Stimulated activated CD8-positive, alpha-beta memory T cell treated with anti-CD3 and anti-CD28 coated beads, Interleukin-15, amount 100 ng/mL, for 24 hours (primary cell): ENCODE results near the gene VWA1.
"Not testable (repeated sequence)": the region's sequence is repeated elsewhere in the genome, so short reads cannot be mapped to it uniquely, and the experiment has no call there.

Experiments
- DNase-seq: peaks from one replicate; pipeline ENCODE4 v3.0.0-alpha.2; 2020; ENCODE audit warnings: low read depth

VWA1 gene

GRCh38 chr1:1422465-1423244, 12.8 kb upstream of the VWA1 start:
- no peak for DNase-seq

GRCh38 chr1:1423245-1423597, 12.3 kb upstream of the VWA1 start:
- no peak for DNase-seq

- no peak for DNase-seq
These were observed 10.8 kb upstream of the VWA1 start for GRCh38 chr1:1424707-1425106.

GRCh38 chr1:1425426-1425752, 10.1 kb upstream of the VWA1 start:
- DNase-seq = no peak

DNA sequence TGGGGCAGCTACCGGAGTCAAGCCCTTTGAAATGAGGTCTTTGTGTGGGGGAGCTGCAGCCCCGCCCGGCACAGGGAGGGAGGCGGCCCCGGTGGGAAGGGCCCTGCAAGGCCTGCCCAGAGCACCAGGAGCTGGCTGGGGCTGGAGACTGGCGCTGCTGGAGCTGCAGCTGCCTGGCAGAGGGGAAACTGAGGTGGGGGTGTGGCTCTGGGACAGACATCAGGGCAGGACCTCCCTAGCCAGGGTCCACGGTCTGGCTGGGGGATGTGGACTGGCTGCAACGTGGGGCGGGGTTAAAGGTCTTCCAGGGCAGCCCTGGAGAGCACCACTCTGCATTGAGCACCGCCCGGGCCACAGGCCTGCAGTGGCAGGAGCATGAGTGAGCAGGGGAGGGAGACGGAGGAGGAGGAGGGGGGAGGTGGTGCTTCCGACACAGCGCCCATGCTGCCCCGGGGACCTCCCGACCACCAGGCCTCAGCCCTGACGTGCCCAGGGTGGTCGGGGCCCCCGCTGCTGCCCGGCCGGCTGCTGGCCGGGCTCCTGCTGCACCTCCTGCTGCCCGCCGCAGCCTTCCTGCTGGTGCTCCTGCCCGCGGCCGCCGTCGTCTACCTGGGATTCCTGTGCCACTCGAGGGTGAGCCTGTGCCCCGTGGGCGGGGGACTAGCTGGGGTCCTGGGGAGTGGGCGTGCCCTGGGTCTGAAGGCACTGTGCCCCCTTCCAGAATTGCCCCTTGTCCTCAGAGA, 9.6 kb upstream of the VWA1 start:
- no peak for DNase-seq

GRCh38 chr1:1426496-1427105, 8.9 kb upstream of the VWA1 start:
- DNase-seq = no peak

GRCh38 chr1:1427106-1427819, 8.2 kb upstream of the VWA1 start:
- no peak for DNase-seq

- no peak for DNase-seq
These were observed 7.7 kb upstream of the VWA1 start for GRCh38 chr1:1427820-1428148.

DNA sequence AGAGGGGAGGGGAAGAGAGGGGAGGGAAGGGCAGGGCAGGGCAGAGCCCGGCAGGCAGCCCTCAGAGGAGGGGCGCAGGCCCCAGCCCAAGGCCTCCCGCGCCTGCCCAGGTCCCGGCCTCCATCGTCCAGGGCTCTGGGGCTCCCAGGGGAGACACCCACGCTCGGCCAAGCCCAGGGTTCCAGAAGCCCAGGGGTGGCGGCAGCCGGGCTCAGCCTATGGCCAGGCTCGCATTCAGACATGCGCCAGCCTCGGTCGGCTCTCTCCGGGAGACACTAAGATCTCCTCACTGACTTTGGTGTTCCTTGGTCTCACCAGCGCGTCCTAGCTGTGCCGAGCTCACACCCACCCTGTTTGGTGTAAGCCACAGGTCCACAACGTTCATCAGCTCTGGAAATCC, 7.3 kb upstream of the VWA1 start:
- DNase-seq = no peak

- not testable (repeated sequence) for DNase-seq
These were observed 6.5 kb upstream of the VWA1 start for GRCh38 chr1:1428967-1429366.

DNA sequence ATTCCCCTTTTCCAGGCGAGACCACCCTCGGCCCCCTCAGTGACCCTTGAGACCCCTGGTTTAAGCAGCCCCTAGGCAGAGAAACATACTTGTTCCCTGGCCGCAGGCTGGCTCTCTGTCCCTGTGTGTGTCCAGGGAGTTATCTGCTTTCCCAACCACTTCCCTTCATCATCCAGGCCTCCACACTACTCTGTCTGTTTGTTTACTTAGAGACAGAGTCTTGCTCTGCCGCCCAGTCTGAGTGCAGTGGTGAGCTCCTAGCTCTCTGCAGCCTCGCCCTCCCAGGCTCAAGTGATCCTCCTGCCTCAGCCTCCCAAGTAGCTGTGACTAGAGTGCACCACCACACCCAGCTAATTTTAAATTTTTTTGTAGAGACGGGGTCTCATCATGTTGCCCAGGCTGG, 5.8 kb upstream of the VWA1 start:
- DNase-seq = no peak

DNA sequence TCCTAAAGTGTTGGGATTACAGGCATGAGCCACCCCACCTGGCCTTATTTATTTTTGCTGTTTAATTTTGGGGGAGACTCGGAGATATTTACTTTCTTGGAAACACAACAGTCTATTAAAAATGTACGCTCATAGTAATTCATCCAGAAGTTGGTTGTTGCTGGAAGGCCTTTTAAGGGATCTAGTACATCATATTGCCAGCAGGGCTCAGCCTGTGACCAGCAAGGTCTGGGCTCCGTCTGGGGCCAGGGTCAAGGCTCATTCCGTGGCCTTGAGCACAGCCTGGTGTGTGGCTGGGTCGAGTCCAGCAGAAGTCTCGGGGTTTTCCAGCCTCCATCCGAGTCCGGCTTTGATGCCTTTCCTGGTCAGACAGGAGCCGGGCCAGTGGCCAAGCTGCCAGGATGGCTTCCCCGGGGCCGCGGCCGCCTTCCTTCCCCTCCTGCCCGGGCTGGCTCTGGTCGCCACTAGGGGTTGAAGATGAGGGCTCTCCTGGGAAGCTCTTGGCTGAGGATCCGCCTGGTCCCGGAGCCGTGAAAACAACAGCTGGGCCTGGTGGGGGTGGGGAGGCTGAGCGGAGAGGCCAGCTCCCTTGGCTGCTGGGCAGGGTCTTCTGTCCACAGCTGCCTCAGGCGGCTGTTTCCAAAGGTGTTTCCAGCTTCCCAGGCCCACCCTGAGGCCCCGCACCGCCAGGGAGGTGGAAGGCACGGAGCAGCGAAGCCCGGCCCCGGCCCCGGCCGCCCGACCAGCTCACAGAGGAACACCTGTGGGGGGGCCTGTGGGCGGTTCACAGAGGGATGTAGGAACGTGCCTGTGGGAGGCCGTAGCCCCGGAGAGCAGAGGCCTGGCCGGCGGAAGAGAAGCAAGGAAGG, 5.1 kb upstream of the VWA1 start:
- no peak for DNase-seq

DNA sequence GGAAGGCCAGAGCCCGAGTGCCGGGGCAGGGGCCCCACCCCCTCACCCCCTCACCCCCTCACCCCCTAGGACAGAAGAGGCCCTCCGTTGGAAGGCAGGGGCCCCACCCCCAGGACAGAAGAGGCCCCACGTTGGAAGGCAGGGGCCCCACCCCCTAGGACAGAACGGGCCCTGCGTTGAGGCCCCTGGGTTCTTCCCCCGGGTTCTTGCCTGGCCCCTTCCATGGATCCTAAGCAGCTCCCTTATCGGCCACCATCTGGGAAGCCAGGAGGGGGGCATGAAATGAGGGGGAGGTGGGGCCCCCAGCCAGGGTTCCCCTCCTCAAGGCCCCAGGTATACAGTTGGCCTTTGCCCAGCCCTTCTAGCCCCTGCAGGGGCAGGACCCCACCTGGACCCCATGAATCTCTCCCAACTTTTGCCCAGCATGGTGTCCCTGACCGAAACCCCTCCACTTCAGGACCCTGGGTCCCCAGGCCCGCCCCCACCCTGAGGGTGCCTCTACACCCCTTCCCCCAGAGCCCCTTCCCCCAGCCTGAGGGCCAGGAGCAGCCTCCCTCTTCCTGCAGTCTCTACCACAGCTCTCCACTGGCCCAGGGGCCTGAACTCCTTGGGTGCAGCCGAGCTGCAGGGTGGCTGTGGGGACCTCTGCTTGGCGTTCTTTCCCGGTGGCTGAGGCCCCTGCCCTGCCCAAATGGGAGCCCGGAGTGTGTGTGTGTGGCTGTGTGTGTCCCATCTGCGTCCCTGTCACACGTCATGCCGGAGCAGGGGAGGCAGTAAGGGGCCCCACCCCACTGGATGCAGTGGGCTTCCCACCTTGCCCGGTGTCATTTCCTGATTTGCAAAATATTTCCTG, 4.3 kb upstream of the VWA1 start:
- DNase-seq = no peak

DNA sequence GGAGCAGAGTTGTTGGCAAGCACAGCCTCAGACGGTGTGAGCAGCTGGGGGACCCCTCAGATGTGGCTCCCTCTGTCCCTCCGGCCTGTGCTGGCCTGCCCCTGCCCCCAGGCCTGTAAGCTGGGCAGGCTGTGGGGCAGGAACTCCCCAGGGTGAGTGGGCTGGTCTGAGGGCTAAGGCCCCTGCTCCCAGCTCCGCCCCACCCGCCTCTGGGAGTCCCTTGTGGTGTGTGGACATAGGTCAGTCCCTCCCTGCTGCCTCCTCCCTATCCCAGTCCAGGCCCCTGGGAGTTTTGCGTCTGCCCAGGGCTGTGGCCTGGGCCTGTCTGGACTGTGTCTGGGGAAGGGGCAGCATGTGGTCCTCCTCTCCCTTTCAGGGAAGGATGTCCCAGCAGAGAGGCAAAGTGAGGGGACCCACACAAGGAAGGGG, 3.6 kb upstream of the VWA1 start:
- DNase-seq = no peak

- no peak for DNase-seq
These were observed 3.1 kb upstream of the VWA1 start for GRCh38 chr1:1432274-1432950.

DNA sequence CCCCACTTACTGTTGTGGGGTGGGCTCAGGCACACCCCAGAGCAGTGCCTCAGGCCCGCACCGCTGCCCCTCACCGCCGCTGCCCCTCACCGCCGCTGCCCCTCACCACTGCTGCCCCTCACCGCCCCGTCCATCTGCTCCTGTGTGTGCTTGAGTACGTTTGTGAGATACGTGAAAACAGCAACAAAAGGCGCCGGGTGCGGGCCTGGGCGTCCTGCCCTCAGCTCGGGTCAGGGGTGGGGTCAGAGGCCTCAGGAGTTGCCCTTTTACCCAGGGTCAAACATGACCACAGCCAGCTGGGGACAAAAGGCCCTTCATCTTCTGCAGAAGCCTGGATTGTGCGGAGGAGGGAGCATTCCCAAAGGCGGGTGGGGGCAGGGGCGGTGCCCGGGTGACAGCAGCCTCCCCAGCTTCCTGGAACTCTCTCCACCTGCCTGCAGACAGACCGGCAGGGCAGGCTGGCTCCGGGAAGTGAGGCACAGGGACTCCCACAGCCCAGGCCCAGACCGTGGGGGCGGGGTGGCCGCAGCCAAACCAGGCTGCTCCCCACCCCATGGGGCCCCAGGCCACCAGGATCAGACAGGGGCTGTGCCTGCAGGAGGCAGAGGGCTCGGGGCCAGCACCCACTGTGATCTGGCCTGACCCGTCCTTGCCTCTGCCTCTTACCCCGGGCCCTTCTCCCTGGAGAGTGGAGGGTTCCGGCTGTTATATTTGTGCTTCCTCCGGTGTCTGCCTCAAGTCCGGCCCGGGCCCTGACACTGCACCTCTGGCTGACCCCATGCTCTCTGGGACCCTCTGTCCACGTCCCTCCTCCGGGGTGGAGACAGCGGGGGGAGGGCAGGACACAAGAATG, 2.3 kb upstream of the VWA1 start:
- DNase-seq = no peak

GRCh38 chr1:1433804-1434130, 1.7 kb upstream of the VWA1 start:
- no peak for DNase-seq

- DNase-seq = no peak
These were observed 1.2 kb upstream of the VWA1 start for GRCh38 chr1:1434131-1434823.

DNA sequence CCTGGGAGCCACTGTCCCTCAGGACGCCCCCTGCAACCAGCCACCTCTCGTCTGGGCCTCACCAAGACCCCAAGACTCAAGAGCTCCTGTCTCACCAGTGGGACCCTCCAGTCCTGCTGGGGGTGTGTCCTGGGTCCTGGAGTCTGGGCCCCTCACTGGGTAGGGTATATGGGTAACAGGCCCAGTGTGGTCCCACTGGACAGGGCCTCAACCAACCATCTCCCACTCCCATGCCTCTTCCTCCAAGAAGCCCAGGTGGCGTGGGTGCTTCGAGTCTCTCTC, 725 bp upstream of the VWA1 start:
- no peak for DNase-seq
